AG09319 (cell line): ENCODE results near the gene OR6X1.

Source experiments
- DNase-seq: peaks from one replicate; pipeline ENCODE4 v3.0.0-alpha.2; 2010; ENCODE audit warnings: low read depth; ENCODE audit errors: extremely low read depth
- CTCF ChIP-seq: IDR thresholded peaks from 2 replicates; pipeline ENCODE4 v1.5.1; 2011; ENCODE audit warnings: low read depth, mild to moderate bottlenecking, inconsistent platforms, low read length, moderate library complexity

The OR6X1 gene

GRCh38 chr11:123773026-123773425, 18.7 kb upstream of the OR6X1 start:
- no peak for TF ChIP-seq CTCF
- no peak for DNase-seq

DNA sequence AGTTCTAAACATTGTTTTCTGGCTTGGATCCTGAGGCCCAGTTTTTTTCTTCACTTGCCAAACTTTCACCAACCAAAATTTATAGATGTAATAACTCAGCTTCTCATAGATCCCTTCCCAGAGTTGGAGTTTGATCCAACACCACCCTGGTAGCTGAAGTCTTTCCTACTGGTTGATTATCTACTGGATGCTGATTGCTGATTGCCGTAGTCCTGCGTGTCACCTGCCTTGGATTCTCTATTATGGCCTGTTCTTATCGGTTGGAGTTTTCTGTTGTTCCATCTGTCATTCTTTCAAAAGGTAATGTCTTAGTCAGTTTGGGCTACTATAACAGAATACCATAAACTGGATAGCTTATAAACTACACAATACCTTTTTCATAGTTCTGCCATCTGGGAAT, 17.3 kb upstream of the OR6X1 start:
- no peak for TF ChIP-seq CTCF
- no peak for DNase-seq

DNA sequence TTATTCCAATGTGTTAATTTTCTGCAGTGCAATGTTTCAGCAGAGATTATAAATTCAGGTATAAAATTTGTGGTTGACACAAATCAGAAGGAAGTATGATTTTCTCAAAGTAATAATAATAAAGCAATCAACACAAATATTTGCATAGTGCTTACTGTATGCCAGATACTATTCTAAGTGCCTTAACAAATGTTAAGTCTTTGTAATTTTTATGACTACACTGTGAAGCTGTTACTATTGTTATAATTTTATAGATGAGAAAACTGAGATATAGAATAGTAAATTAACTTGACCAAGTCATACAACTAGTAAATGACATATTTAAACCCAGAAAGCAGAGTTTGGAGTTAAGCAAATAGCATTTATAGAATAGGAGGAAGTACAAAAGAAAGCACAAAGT, 16.4 kb upstream of the OR6X1 start:
- no peak for TF ChIP-seq CTCF
- no peak for DNase-seq

GRCh38 chr11:123765601-123766000, 11.3 kb upstream of the OR6X1 start:
- TF ChIP-seq CTCF = no peak
- DNase-seq = no peak

DNA sequence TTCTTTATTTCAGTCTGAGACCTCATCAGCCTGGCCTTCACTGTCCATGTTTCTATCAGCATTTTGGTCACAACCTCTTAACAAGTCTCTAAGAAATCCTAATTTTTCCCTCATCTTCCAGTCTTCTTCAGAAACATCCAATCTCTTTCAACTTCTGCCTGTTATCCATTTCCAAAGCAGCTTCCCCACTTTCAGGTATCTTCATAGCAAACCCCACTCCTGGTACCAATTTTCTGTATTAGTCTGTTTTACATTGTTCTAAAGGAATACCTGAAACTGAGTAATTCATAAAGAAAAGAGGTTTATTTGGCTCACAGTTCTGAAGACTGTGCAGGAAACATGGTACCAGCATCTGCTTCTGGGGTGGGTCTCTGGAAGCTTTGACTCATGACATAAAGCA, 8.1 kb upstream of the OR6X1 start:
- DNase-seq = no peak
- TF ChIP-seq CTCF = no peak

GRCh38 chr11:123760894-123761293, 6.6 kb upstream of the OR6X1 start:
- DNase-seq = no peak
- no peak for TF ChIP-seq CTCF

DNA sequence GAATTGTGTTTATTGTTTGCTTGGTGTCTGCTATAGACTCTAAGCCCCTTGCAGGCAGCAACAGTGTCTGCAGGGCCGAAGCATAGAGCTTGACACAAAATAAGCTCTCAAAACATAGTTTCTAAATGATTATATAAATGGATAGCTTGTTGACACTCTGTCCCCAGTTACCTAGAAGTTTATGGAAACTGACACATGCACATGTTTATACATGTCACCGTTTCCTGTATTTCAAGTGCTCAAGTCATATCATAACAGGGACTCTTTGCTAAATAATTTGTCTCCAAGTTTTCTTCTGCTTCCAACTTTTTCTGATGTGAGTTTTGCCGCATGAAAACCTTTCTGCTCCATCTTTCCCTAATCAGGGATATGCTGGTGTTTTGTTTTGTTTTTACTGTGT, 3.7 kb upstream of the OR6X1 start:
- no peak for TF ChIP-seq CTCF
- no peak for DNase-seq
